ENCODE data around the gene GH1.
"Not testable (repeated sequence)": the region's sequence is repeated elsewhere in the genome, so short reads cannot be mapped to it uniquely, and the experiment has no call there.

Gene GH1

GRCh38 chr17:63918789-63919305, at the start of gene GH1:
Gene GH1 (minus strand): TSS chr17:63918839. CDS start chr17:63918776, 63 bp downstream.
- not testable (repeated sequence) for DNase-seq

GRCh38 chr17:63967953-63968352, 49.3 kb upstream of the GH1 start:
- peak; percentile 48 for DNase-seq

- DNase-seq = peak; percentile 20
Measured at GRCh38 chr17:63966646-63967264, 48.1 kb upstream of the GH1 start.

GRCh38 chr17:63963123-63963522, 44.5 kb upstream of the GH1 start:
- DNase-seq = no peak

- DNase-seq = no peak
Measured at GRCh38 chr17:63962298-63962744, 43.7 kb upstream of the GH1 start.

GRCh38 chr17:63961355-63962212, 42.9 kb upstream of the GH1 start:
- DNase-seq = peak; percentile 53

- DNase-seq = no peak
Measured at GRCh38 chr17:63960430-63960829, 41.8 kb upstream of the GH1 start.

- no peak for DNase-seq
Measured at GRCh38 chr17:63960006-63960405, 41.4 kb upstream of the GH1 start.

- DNase-seq = no peak
Measured at GRCh38 chr17:63956296-63956920, 37.8 kb upstream of the GH1 start.

GRCh38 chr17:63955791-63956190, 37.2 kb upstream of the GH1 start:
- no peak for DNase-seq

- DNase-seq = no peak
Measured at GRCh38 chr17:63955232-63955631, 36.6 kb upstream of the GH1 start.

GRCh38 chr17:63954402-63955063, 35.9 kb upstream of the GH1 start:
- no peak for DNase-seq

- DNase-seq = peak; percentile 14
Measured at GRCh38 chr17:63950940-63951907, 32.6 kb upstream of the GH1 start.

- DNase-seq = no peak
Measured at GRCh38 chr17:63949576-63950250, 31.1 kb upstream of the GH1 start.

GRCh38 chr17:63948521-63948920, 29.9 kb upstream of the GH1 start:
- no peak for DNase-seq

GRCh38 chr17:63947711-63948330, 29.2 kb upstream of the GH1 start:
- no peak for DNase-seq

GRCh38 chr17:63946440-63947363, 28.1 kb upstream of the GH1 start:
- peak; percentile 69 for DNase-seq

- DNase-seq = no peak
Measured at GRCh38 chr17:63945784-63946439, 27.3 kb upstream of the GH1 start.
